Glutamatergic neuron (in vitro differentiated cells): ENCODE data around the gene TRIM38. TPM values are rescaled to one million over a fixed set of nuclear protein-coding genes. Genes with fewer than 3 reads are reported as not detected.

Experiments
- DNase-seq: peaks from one replicate; pipeline ENCODE4 v3.0.0; 2022
- H3K27ac Mint-ChIP-seq: one replicate; pipeline ENCODE4 v1.8.0; 2020; ENCODE audit warnings: mild to moderate bottlenecking, mixed read lengths, inconsistent platforms; ENCODE audit not compliant: unreplicated experiment
- H3K27me3 Mint-ChIP-seq: one replicate; pipeline ENCODE4 v1.8.0; 2020; ENCODE audit warnings: mild to moderate bottlenecking, moderate library complexity, mixed read lengths, inconsistent platforms; ENCODE audit not compliant: unreplicated experiment
- H3K36me3 Mint-ChIP-seq: one replicate; pipeline ENCODE4 v1.8.0; 2020; ENCODE audit warnings: mild to moderate bottlenecking, mixed read lengths, inconsistent platforms; ENCODE audit not compliant: unreplicated experiment
- H3K4me1 Mint-ChIP-seq: one replicate; pipeline ENCODE4 v1.8.0; 2020; ENCODE audit warnings: mild to moderate bottlenecking, low read depth, mixed read lengths, inconsistent platforms; ENCODE audit not compliant: unreplicated experiment
- H3K4me3 Mint-ChIP-seq: one replicate; pipeline ENCODE4 v1.8.0; 2020; ENCODE audit warnings: mild to moderate bottlenecking, mixed read lengths, inconsistent platforms; ENCODE audit not compliant: unreplicated experiment
- H3K9me3 Mint-ChIP-seq: one replicate; pipeline ENCODE4 v1.8.0; 2020; ENCODE audit warnings: mild to moderate bottlenecking, moderate library complexity, mixed read lengths, inconsistent platforms; ENCODE audit not compliant: unreplicated experiment
- CTCF ChIP-seq: fragments of 200-600 bp; sonication (generic); IDR thresholded peaks from one replicate; pipeline ENCODE4 v1.5.0; 2021; ENCODE audit not compliant: partially characterized antibody, unreplicated experiment
- total RNA-seq: library from RNA; stranded (reverse); fragmentation: NEBNext Ultra II Directional; extraction: Animal tissue kit (Norgen Biotek cat#: 25700); gene quantifications from one replicate; pipeline ENCODE4 v1.2.1, GENCODE V29; 2021; ENCODE audit not compliant: unreplicated experiment

Gene TRIM38
- total RNA-seq, 1 donor from 2014 or later: 0.05 TPM

- H3K9me3 Mint-ChIP-seq: no peaks in the 10 kb centered on the region
- H3K4me1 Mint-ChIP-seq: no peaks in the 10 kb centered on the region
- no peak overlapping the region for H3K4me3 Mint-ChIP-seq
- DNase-seq: no peak
- no peaks in the 10 kb centered on the region for H3K36me3 Mint-ChIP-seq
- H3K27me3 Mint-ChIP-seq: no peaks in the 10 kb centered on the region
- H3K27ac Mint-ChIP-seq: no peak overlapping the region
- TF ChIP-seq CTCF: no peak
These were observed 44.4 kb upstream of the TRIM38 start for GRCh38 chr6:25918083-25918683.

- no peak overlapping the region for H3K27ac Mint-ChIP-seq
- no peaks in the 10 kb centered on the region for H3K27me3 Mint-ChIP-seq
- no peak for TF ChIP-seq CTCF
- DNase-seq: no peak
- no peak overlapping the region for H3K4me3 Mint-ChIP-seq
- H3K4me1 Mint-ChIP-seq: peaks cover 2% of the 10 kb centered on the region
- no peaks in the 10 kb centered on the region for H3K9me3 Mint-ChIP-seq
- H3K36me3 Mint-ChIP-seq: no peaks in the 10 kb centered on the region
These were observed 42.9 kb upstream of the TRIM38 start for GRCh38 chr6:25919657-25920056.

- Mint-ChIP-seq H3K4me3 (no peak overlapping the region), H3K36me3 (no peaks in the 10 kb centered on the region), H3K4me1 (peaks cover 2% of the 10 kb centered on the region), H3K27ac (no peak overlapping the region), H3K9me3 (no peaks in the 10 kb centered on the region), H3K27me3 (no peaks in the 10 kb centered on the region)
- no peak for TF ChIP-seq CTCF
- no peak for DNase-seq
These were observed 40.9 kb upstream of the TRIM38 start for GRCh38 chr6:25921525-25922203.

- peaks cover 2% of the 10 kb centered on the region for H3K4me1 Mint-ChIP-seq
- DNase-seq: no peak
- no peaks in the 10 kb centered on the region for H3K36me3 Mint-ChIP-seq
- H3K4me3 Mint-ChIP-seq: no peak overlapping the region
- H3K9me3 Mint-ChIP-seq: no peaks in the 10 kb centered on the region
- TF ChIP-seq CTCF: no peak
- H3K27me3 Mint-ChIP-seq: no peaks in the 10 kb centered on the region
- no peak overlapping the region for H3K27ac Mint-ChIP-seq
These were observed 40.3 kb upstream of the TRIM38 start for GRCh38 chr6:25922301-25922700.

GRCh38 chr6:25925876-25926275, 36.7 kb upstream of the TRIM38 start:
- TF ChIP-seq CTCF: no peak
- Mint-ChIP-seq H3K36me3 (no peaks in the 10 kb centered on the region), H3K4me3 (no peak overlapping the region), H3K27ac (no peak overlapping the region), H3K4me1 (peaks cover 2% of the 10 kb centered on the region), H3K27me3 (no peaks in the 10 kb centered on the region), H3K9me3 (no peaks in the 10 kb centered on the region)
- no peak for DNase-seq
